A673 (cell line): ENCODE data around the gene PARD3.

Experiments used
- EZH2 ChIP-seq: fragments of 200-600 bp; sonication (generic); IDR thresholded peaks from 2 replicates; pipeline ENCODE4 v1.6.1; 2017; ENCODE audit warnings: borderline replicate concordance, low read depth, mild to moderate bottlenecking, mixed read lengths, antibody characterized with exemption, low read length; ENCODE audit not compliant: poor library complexity, severe bottlenecking
- TF ChIP-seq, protein P1 (sequence below): fragments of 300-800, 200-600 bp; sonication (generic); conservative IDR thresholded peaks from 2 replicates; pipeline ENCODE4 v1.5.1; 2017; ENCODE audit warnings: low read depth, mild to moderate bottlenecking, antibody characterized with exemption, low read length, moderate library complexity, mixed read lengths

DNA sequence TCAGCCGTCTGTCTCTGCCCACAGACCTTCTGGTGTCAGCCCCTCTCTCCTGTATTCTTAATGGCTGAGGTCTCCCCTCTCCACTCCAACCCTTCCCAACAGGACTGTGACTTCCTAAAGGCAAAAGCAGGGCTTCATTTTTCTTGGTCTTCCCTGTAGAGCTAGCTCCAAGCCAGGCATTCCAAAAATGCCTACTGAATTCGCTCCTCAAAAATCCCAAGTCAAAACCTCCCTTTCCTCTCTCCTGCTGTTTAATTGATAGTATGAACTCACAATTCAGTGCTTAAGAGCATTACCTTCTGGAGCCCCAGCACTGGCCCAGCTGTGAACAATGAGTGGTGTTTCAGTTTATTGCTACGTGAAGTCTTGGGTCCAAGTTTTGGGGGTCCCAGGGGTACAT, 628.4 kb downstream of the PARD3 start:
- TF ChIP-seq, protein P1, sequence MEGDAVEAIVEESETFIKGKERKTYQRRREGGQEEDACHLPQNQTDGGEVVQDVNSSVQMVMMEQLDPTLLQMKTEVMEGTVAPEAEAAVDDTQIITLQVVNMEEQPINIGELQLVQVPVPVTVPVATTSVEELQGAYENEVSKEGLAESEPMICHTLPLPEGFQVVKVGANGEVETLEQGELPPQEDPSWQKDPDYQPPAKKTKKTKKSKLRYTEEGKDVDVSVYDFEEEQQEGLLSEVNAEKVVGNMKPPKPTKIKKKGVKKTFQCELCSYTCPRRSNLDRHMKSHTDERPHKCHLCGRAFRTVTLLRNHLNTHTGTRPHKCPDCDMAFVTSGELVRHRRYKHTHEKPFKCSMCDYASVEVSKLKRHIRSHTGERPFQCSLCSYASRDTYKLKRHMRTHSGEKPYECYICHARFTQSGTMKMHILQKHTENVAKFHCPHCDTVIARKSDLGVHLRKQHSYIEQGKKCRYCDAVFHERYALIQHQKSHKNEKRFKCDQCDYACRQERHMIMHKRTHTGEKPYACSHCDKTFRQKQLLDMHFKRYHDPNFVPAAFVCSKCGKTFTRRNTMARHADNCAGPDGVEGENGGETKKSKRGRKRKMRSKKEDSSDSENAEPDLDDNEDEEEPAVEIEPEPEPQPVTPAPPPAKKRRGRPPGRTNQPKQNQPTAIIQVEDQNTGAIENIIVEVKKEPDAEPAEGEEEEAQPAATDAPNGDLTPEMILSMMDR, result no peak
- TF ChIP-seq EZH2, result no peak
